HepG2 (cell line): ENCODE measurements around the gene PCBP4. TPM values are rescaled to one million over a fixed set of nuclear protein-coding genes. Genes with fewer than 3 reads are reported as not detected.

Source experiments
- ATAC-seq: fragments of 200-7000 bp; cut with Tn5 transposase; 3 replicates; pipeline ENCODE4 v1.9.1; 2020; ENCODE audit warnings: mild to moderate bottlenecking, moderate library complexity
- BruUV-seq: library from RNA; stranded (reverse); fragments of 400-500 nt; replicated peaks from 2 replicates; lab custom pipeline; 2021; lab: Mats Ljungman, UMichigan
- CTCF ChIA-PET: fragments of 300-600 bp; formaldehyde crosslinking; extraction: SDS; loops from one replicate; lab custom pipeline; 2021; ENCODE audit warnings: low total read pairs, inconsistent platforms, low intra/inter-chr PET ratio; lab: Yijun Ruan, JAX
- POLR2A ChIA-PET: fragments of 350-600 bp; sonication (Branson Sonifier 250); formaldehyde crosslinking; loops from one replicate; lab custom pipeline; 2020; ENCODE audit warnings: antibody characterized with exemption, inconsistent platforms; lab: Yijun Ruan, JAX
- DNase-seq: peaks from one replicate; pipeline ENCODE4 v3.0.0-alpha.2; 2015; ENCODE audit warnings: low spot score
- FAIRE-seq: peaks from 3 replicates; lab custom pipeline; 2011; peaks lifted over from hg19 to GRCh38; lab: Jason Lieb, UNC
- H2AFZ ChIP-seq: one replicate; pipeline ENCODE4 v1.6.1; 2011; ENCODE audit warnings: low read length, inconsistent platforms
- H3K27ac ChIP-seq: fragments of 300-600 bp; 3 replicates; pipeline ENCODE4 v1.8.0; 2011; ENCODE audit warnings: mixed run types, mild to moderate bottlenecking, mixed read lengths, low read length, inconsistent platforms; ENCODE audit not compliant: insufficient read depth; ENCODE audit errors: extremely low read length
- H3K27me3 ChIP-seq, 2 experiments: fragments of 200-600 bp in 1 of 2; 2 replicates in 1 of 2; 3 replicates in 1 of 2; pipeline versions ENCODE4 v1.6.0 to v1.8.0; 2011; ENCODE audit warnings: low read length in 2 of 2, mild to moderate bottlenecking in 2 of 2, moderate library complexity in 2 of 2, inconsistent platforms in 1 of 2; ENCODE audit not compliant: insufficient read depth in 2 of 2, control insufficient read depth in 1 of 2
- H3K36me3 ChIP-seq, 2 experiments: fragments of 200-600 bp in 1 of 2; replicated peaks in 1 of 2; 2 replicates in 1 of 2; 3 replicates in 1 of 2; pipeline versions ENCODE4 v1.5.1 to v1.8.0; 2011; ENCODE audit warnings: low read length in 2 of 2, inconsistent platforms in 1 of 2; ENCODE audit not compliant: insufficient read depth in 2 of 2, control insufficient read depth in 1 of 2
- H3K4me1 ChIP-seq: 2 replicates; pipeline ENCODE4 v1.5.1; 2012; ENCODE audit warnings: low read length, inconsistent platforms; ENCODE audit not compliant: insufficient read depth
- H3K4me2 ChIP-seq: 2 replicates; pipeline ENCODE4 v1.6.0; 2011; ENCODE audit warnings: low read depth, low read length, inconsistent platforms
- H3K4me3 ChIP-seq, 3 experiments: fragments of 200-600 bp in 1 of 3; sonication (generic), shearing (Covaris generic) in 1 of 3; replicated peaks in 1 of 3; 2 replicates each; pipeline ENCODE4 v1.5.1; 2011 to 2016; ENCODE audit warnings: low read length in 3 of 3, inconsistent platforms in 2 of 3, low read depth in 2 of 3, mild to moderate bottlenecking in 2 of 3, control low read depth in 1 of 3, mixed read lengths in 1 of 3; ENCODE audit not compliant: insufficient read depth in 1 of 3
- H3K79me2 ChIP-seq: one replicate; pipeline ENCODE4 v1.6.1; 2011; ENCODE audit warnings: low read length, inconsistent platforms; ENCODE audit not compliant: insufficient read depth
- H3K9ac ChIP-seq: 2 replicates; pipeline ENCODE4 v1.6.0; 2011; ENCODE audit warnings: mild to moderate bottlenecking, low read depth, low read length, inconsistent platforms; ENCODE audit not compliant: insufficient read depth
- H3K9me3 ChIP-seq: 2 replicates; pipeline ENCODE4 v1.5.1; 2012; ENCODE audit warnings: mild to moderate bottlenecking, low read length
- H4K20me1 ChIP-seq: 2 replicates; pipeline ENCODE4 v1.6.0; 2011; ENCODE audit warnings: inconsistent platforms, mild to moderate bottlenecking, low read length, moderate library complexity; ENCODE audit not compliant: insufficient read depth
- GFI1 ChIP-seq: sonication (generic); formaldehyde crosslinking; IDR thresholded peaks from 2 replicates; pipeline ENCODE4 v1.5.0; 2020; ENCODE audit warnings: missing genetic modification reagents, mild to moderate bottlenecking, borderline replicate concordance
- RBAK ChIP-seq: sonication (generic); formaldehyde crosslinking; IDR thresholded peaks from 2 replicates; pipeline ENCODE4 v1.5.1; 2020; ENCODE audit warnings: mild to moderate bottlenecking, missing genetic modification reagents
- SP1 ChIP-seq, 2 experiments: fragments of 450-650 bp in 1 of 2; sonication (generic) in 1 of 2; formaldehyde crosslinking in 1 of 2; IDR thresholded peaks; 2 replicates each; pipeline versions ENCODE4 v1.4.0 to v1.6.1; 2016 to 2020; ENCODE audit warnings: missing genetic modification reagents in 1 of 2
- SRSF1 ChIP-seq: fragments of 200-400 bp; formaldehyde crosslinking; optimal IDR thresholded peaks from 2 replicates; pipeline ENCODE3; 2017; ENCODE audit warnings: mild to moderate bottlenecking, low read depth, low read length, moderate library complexity
- TMF1 ChIP-seq: sonication (generic); formaldehyde crosslinking; IDR thresholded peaks from 2 replicates; pipeline ENCODE4 v1.8.1; 2022; ENCODE audit warnings: low read depth, missing genetic modification reagents
- ZNF121 ChIP-seq: sonication (generic); formaldehyde crosslinking; IDR thresholded peaks from 2 replicates; pipeline ENCODE4 v1.5.0; 2020; ENCODE audit warnings: mild to moderate bottlenecking, missing genetic modification reagents
- ZNF30 ChIP-seq: sonication (generic); formaldehyde crosslinking; IDR thresholded peaks from 2 replicates; pipeline ENCODE4 v1.5.0; 2020; ENCODE audit warnings: mild to moderate bottlenecking, missing genetic modification reagents
- ZNF326 ChIP-seq: sonication (generic); formaldehyde crosslinking; IDR thresholded peaks from 2 replicates; pipeline ENCODE4 v1.4.0; 2020; ENCODE audit warnings: missing genetic modification reagents, borderline replicate concordance
- ZNF562 ChIP-seq: sonication (generic); formaldehyde crosslinking; IDR thresholded peaks from 2 replicates; pipeline ENCODE4 v1.8.0; 2022; ENCODE audit warnings: missing genetic modification reagents, borderline replicate concordance
- ZNF737 ChIP-seq: sonication (generic); formaldehyde crosslinking; IDR thresholded peaks from 2 replicates; pipeline ENCODE4 v1.5.0; 2020; ENCODE audit warnings: missing genetic modification reagents, mild to moderate bottlenecking, borderline replicate concordance
- ZNF879 ChIP-seq: sonication (generic); formaldehyde crosslinking; IDR thresholded peaks from 2 replicates; pipeline ENCODE4 v1.8.1; 2023; ENCODE audit warnings: missing genetic modification reagents
- WGBS: methylation state at CpG from one replicate; pipeline ENCODE4 v1.1.6; 2017; ENCODE audit warnings: low lambda C conversion rate; 5-methylcytosine and 5-hydroxymethylcytosine counted together
- in situ Hi-C: cut with HindIII; loops from 2 replicates; pipeline ENCODE4 v1.10.0; 2017; ENCODE audit warnings: low pct_unique_long_range_greater_than_20kb; ENCODE audit not compliant: extremely low pct_ligation_motif_present
- intact Hi-C: fragments of 100-400 bp; cut with micrococcal nuclease; formaldehyde crosslinking; loops from one replicate; pipeline ENCODE4 v1.10.0; 2022; ENCODE audit not compliant: unreplicated experiment
- polyA plus RNA-seq, 8 experiments: library from polyadenylated mRNA; depleted of rRNA in 3 of 8; stranded (reverse) in 7 of 8; unstranded in 1 of 8; fragments of >200 nt; fragmentation: Illumina TruSeq in 4 of 8; extraction: Trizol in 4 of 8; gene quantifications; 2 replicates each; pipeline versions ENCODE4 v1.2.1 to v1.2.3, GENCODE V29; 2011 to 2016; ENCODE audit warnings: low read depth in 4 of 8, missing spikeins in 1 of 8, mixed read lengths in 1 of 8; ENCODE audit not compliant: insufficient read depth in 1 of 8
- total RNA-seq, 5 experiments: library from RNA; depleted of rRNA; stranded (reverse); fragments of >200 nt; fragmentation: Illumina TruSeq; extraction: Trizol; gene quantifications; 2 replicates each; pipeline ENCODE4 v1.2.3, GENCODE V29; 2016; ENCODE audit warnings: low read depth in 1 of 5
- TF ChIP-seq, protein P1 (sequence below): sonication (generic); formaldehyde crosslinking; IDR thresholded peaks from 2 replicates; pipeline ENCODE4 v1.4.0; 2020; ENCODE audit warnings: missing genetic modification reagents

The PCBP4 gene
- total and polyA plus RNA-seq, 2 of the 13 experiments (the other 11 are each of a cell fraction or from before 2014, with no cell fraction given): 36.8 to 51.3 TPM

DNA sequence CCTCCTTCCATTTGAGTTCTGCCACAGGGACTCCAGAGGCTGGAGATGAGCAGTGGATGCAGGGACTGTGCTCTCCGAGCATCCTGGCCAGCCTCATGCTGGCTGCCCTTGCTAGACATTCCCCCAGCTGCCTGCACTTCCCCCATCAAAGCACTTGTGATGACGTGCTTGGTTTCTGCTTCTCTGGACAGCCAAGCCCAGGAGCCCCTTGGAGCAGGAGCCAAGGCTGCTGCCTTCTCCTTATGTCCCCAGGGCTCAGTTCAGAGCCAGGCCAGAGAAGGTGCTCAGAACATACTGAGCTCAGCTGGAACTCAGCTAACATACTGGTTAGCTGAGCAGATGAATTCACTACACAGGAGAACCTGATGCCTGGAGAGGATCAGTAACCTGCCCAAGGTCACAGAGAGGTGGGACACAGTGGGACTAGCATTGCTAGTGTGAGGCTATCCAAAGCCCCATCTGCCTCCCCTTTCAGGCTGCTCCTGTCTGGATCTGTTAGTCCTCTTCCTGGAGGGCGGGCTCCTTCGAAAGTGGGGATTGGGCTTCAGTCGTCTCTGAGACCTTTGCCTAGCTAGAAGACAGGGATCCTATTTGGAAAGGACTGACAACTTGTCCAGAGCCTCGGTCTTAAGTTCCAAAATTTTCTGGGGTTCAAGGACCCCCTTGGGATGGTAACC is 4.3 kb downstream of the PCBP4 start:
- POLR2A ChIA-PET: interaction anchor here (2.0 to 2.4 kb wide), 2 partner anchors 11 to 20 kb away, joined by 7 to 12 read pairs; partner anchors contain the start of genes ABHD14B and PARP3
- Histone ChIP-seq H3K9me3 (no peaks in the 10 kb centered on the region), H4K20me1 (no peaks in the 10 kb centered on the region), H3K36me3 (peaks cover 4 to 14% of the 10 kb centered on the region in 2 experiments; a peak in 4 of 5 replicates), H2AFZ (no peak overlapping the region), H3K4me3 (no peak overlapping the region), H3K27ac (no peak overlapping the region), H3K4me2 (no peak overlapping the region), H3K79me2 (peaks cover 3% of the 10 kb centered on the region), H3K27me3 (no peaks in the 10 kb centered on the region), H3K9ac (no peak overlapping the region), H3K4me1 (peaks cover 59% of the 10 kb centered on the region)
- TF ChIP-seq, protein P1, sequence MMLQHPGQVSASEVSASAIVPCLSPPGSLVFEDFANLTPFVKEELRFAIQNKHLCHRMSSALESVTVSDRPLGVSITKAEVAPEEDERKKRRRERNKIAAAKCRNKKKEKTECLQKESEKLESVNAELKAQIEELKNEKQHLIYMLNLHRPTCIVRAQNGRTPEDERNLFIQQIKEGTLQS (CRISPR knock-in tag): no peak
- TF ChIP-seq GFI1 (CRISPR knock-in tag): no peak
- no peak for TF ChIP-seq SRSF1
- TF ChIP-seq ZNF879 (CRISPR knock-in tag): no peak
- no peak for TF ChIP-seq ZNF30 (CRISPR knock-in tag)
- TF ChIP-seq TMF1 (CRISPR knock-in tag): no peak
- TF ChIP-seq SP1 (IDR thresholded peaks at IDR 0.05): no peak
- no peak for TF ChIP-seq SP1 (CRISPR knock-in tag; IDR thresholded peaks at IDR 0.05)
- TF ChIP-seq ZNF737 (CRISPR knock-in tag): no peak
- TF ChIP-seq ZNF121 (CRISPR knock-in tag): no peak
- no peak for TF ChIP-seq RBAK (CRISPR knock-in tag)
- no peak for TF ChIP-seq ZNF562
- TF ChIP-seq ZNF326: no peak
- CTCF ChIA-PET: no interaction called here
- 0 out of 3 replicates have a peak, but pooled peaks have one; percentile 4 for ATAC-seq
- in situ Hi-C loops: no loop called here
- no peak for FAIRE-seq
- intact Hi-C loops: no loop called here
- BruUV-seq: no TSS peak
- no peak for DNase-seq
- WGBS: 60% methylated on average over 1 of the region's 6 CpGs
